HG03571 (cell line): ENCODE measurements around the gene NTF4.

Experiments
- ATAC-seq: cut with Tn5 transposase; IDR thresholded peaks from one replicate; pipeline ENCODE4 v1.9.1; 2021; ENCODE audit not compliant: unreplicated experiment

The NTF4 gene, protein sequence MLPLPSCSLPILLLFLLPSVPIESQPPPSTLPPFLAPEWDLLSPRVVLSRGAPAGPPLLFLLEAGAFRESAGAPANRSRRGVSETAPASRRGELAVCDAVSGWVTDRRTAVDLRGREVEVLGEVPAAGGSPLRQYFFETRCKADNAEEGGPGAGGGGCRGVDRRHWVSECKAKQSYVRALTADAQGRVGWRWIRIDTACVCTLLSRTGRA

DNA sequence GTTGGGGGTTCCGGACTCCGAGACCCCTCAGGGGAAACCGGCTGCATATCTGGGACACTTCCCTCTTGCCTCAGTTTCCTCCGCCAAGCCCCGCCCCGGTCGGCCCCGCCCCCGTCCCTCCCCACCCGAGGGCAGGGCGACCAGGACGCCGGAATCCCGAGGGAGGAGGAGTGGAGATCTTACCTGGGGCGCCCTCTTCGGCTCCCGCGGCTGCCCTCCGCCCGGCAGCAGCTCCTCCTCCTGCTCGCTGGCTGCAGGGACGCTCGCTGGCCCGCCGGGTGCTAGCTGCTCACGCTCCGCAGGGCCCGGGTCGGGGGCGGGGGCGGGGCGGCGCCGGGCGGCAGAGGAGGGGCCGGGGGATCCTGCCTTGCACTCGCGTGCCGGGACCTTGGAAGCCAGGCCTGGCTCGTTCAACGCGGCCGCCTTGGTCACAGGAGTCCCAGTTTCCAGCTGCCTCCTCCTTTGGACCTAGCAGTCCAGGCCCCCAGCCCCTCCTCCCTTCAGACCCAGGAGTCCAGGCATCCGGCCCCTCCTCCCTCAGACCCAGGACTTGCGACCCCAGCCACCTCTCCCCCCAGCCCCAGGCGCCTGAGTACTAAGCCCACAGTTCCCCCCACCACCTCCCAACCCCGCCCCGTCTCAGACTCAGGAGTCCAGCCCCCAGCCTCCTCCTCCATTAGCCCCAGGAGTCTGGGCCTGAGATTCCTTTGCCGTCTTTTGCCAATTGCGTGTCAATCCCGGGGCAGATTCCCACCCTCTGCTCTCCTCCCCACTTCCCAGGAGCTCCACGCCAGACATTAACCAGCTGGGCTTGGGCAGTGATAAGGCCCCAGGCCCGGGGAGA, at the start of gene NTF4:
TSS of gene NTF4 (minus strand) at position 51 of the 844 bp plus-strand sequence. CDS start 2,821 bp downstream, outside the sequence.
- no peak for ATAC-seq

DNA sequence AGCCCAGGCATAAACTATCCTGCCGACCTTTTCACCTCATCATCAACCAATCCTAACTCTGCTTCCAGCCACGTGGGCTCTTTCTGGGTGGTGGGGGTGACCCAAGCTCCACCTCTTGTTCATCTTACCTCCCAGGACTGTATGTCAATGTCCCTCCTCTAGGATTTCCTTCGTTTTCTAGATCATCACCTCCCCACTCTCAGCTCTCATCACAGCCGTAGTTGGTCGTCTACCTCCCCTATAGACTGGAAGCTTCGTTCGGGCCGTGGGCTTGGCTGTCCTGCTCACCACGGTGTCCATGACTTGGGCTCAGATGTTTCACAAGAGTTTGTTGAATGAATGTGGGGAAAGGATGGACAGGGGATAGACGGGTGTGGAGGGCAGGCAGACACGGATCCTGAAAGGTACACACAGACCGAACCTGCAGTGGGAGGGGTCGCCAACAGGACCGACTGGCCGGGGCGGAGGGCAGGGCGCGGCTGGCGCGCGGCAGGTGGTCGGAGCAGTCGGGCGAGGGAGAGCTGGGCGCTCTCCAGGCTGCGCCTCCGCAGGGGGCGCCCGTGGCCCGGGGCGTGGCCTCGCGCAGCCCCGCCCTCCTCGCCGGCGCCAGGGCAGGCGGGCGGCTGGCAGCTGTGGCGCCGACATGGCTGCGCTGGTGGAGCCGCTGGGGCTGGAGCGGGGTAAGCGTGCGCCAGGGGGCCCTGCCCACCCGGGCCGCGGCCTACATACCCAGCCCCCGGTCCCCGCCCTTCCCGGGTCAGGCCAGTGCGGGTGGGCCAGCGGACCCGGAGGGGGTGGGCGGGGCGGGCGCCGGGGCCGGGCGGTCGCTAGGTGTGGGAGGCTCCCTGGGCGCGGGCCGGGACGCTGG, 49.4 kb upstream of the NTF4 start, which contains the start of gene LIN7B:
TSS of gene LIN7B (plus strand) at position 609 of the 868 bp plus-strand sequence. CDS start at position 644, 35 bp downstream.
- ATAC-seq: no peak

DNA sequence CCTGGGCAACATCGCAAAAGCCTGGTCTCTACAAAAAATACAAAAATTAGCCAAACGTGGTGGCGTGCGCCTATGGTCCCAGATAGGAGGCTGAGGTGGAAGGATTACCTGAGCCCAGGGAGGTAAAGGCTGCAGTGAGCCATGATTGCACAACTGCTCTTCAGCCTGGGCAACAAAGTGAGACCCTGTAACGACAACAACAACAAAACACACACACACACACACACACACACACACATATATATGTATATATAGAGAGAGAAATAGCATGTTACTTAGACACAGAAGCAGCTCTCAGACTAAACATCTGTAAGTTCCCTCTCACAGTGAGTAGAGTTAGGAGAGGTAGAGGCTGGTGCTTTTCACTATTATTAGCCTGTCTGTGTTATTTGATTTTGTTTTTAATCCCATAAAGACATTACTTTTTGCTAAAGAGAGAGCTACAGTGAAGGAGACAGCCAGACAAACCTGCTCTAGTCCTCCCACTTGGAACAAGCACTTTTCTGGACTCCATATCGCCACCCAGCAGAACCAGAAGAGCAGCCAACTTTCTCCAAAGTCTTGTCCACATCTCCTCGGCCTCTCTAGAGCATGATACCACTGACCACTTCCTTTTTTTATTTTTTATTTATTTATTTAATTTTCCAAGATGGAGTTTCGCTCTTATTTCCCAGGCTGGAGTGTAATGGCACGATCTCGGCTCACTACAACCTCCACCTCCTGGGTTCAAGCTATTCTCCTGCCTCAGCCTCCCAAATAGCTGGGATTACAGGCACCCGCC, 46.8 kb upstream of the NTF4 start:
- ATAC-seq: no peak

DNA sequence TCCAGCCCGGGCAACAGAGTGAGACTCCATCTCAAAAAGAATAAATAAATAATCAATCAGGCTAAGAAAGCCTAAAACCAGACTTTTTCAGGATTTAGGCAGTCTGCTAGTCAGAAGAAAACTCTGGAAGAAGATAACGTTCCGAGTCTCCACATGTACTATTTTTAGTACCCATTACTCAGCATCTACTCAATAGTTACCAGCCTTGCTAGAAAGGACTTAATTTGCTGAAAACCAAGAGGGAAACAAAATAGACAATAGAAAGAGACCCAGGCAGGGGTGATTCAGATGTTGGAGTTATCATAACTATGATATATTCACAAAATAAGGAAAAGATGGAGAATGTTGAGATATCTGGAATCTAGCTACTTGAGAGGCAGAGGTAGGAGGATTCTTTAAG, 45.9 kb upstream of the NTF4 start:
- ATAC-seq: no peak

DNA sequence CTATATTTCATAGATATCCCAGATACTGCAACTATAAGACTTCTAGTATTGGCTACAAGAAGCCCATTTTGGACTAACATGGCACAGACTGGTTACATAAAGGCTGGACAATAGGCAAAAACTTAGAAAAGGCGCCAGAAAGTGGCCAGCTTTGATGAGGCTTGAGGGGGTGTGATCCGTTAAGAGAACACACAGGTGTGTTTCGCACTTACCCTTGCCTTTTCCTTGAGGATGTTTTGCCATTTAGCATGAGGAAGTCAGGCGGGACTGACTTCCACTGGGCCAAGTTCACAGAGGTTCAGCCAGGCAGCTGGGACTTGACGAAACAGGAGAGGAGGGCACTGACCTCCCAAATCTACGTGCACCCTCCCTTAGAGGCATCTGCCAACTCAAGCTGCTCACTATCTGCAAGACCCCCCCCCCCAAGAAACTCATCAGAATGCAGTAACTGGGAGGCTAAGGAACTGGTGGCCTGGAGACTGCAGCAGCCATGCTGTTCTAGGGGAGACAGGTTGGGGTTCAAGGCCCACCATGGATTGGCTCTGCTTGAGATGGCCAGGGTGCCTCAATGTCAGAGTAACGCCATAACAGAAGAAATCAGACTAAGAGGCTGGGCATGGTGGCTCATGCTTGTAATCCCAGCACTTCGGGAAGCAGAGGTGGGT, 45.1 kb upstream of the NTF4 start:
- ATAC-seq: no peak

DNA sequence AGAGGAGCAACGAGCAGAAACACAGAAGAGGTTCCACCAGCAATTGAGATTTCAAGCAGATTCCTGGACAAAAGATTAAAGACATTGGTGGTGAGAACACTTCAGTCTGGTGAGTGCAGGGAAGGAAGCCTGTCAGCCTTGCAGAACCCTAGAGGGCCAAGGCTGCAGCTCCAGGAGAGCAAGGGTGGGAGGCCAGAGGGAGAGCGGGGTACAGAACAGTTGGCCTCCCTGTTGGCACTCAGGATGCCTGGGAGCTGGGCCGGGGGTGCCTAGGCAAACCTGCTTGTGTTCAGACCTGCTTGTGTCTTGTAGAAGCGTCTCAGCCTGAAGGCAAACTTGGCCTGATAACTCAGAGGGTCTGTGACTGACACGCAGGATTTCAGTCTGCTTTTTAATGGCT, 44.4 kb upstream of the NTF4 start:
- ATAC-seq: no peak

DNA sequence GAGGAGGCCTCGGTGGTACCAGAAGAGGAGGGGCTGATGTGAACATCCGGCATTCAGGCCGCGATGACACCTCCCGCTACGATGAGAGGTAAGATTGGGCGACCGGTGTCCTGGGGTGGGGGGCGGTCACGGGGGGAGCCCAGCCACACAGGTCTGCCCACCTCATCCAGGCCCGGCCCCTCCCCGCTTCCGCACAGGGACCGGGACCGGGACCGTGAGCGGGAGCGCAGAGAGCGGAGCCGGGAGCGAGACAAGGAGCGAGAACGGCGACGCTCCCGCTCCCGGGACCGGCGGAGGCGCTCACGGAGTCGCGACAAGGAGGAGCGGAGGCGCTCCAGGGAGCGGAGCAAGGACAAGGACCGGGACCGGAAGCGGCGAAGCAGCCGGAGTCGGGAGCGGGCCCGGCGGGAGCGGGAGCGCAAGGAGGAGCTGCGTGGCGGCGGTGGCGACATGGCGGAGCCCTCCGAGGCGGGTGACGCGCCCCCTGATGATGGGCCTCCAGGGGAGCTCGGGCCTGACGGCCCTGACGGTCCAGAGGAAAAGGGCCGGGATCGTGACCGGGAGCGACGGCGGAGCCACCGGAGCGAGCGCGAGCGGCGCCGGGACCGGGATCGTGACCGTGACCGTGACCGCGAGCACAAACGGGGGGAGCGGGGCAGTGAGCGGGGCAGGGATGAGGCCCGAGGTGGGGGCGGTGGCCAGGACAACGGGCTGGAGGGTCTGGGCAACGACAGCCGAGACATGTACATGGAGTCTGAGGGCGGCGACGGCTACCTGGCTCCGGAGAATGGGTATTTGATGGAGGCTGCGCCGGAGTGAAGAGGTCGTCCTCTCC, 43.2 kb upstream of the NTF4 start:
- no peak for ATAC-seq

DNA sequence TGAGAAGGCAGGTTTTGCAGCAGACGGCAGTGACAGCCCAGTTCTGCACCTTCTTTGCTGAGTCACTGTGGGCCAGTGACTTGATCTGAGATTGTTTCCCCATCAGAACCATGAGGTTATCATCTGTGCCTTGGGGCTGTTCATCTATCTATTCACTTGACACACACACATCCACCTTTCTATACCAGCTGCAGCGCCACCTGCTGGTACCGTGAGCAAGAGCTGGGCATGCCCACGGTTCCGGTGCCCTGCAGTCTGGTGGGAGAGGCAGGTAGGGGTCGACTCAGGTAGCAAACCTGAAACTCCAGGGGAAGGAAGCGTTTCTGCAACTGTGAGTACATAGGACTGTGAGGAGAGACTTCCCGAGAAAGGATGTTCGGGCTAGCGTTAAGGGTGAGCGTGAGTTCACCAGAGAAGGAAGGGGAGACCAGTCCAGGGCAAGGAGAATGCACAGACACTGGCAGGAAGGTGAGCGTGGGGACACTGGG, 42.1 kb upstream of the NTF4 start:
- no peak for ATAC-seq

DNA sequence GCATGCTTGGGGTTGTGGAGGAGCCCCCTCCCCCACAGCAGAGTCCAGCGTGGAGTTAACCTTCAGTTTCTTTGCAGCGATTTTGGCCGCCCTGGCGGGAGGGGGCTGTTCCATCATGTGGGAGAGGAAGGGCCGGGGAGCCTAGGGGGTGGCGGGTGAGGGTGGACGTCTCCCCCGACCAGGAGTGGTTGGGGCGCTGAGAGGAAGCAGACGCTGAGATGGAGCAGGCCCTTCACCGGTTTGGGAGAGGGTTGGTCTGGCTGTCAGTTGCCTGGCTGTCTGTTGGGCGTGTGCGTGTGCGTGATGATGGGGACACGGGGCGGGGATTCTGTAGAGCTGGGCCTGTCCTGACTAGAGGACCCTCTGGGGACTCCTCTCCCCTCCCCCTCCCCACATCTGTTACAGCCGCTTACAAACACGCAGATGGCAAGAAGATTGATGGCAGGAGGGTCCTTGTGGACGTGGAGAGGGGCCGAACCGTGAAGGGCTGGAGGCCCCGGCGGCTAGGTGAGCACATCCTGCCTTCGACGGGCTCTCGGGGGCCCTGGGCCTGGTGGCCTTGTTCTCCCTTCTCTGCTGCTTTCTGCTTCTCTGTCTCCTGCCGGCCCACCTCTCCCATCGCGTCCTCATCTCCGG, 39.7 kb upstream of the NTF4 start:
- no peak for ATAC-seq

DNA sequence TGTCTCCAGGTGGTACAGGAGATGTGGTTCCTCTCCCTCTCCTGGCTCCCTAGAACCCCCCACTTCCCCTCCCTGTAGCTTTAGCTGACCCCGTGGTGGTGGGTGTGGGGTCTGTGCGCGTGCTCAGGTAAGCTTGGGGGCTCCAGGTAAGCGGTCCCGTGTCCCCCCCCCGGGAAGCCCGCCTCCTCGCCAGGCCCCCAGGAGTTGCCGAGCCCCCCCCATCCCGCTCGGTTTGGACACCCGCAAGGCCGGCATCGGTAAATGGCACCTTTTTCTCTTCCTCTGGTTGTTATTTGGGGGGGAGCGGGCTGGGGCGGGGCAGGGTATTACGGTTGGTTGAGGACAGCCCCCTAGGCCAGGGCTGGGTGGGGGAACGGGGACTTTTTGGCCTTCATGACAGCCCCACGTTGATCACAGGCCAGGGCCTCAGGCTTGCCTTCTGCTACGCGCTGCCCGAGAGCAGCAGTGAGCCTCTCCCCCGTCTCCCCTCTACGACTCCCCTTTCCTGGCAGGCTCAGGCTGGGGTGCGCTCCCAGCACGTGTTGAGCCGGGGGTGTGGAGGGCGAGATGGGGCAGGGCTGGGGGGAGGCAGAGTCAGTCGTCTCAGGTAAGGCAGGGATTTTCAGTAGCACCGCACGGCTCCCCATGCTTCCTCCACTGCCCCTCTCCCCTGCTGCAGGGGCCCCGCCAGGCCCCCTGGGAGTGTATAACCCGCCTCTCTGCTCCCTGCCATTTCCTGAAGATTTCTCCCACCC, 38.9 kb upstream of the NTF4 start:
- ATAC-seq: no peak

DNA sequence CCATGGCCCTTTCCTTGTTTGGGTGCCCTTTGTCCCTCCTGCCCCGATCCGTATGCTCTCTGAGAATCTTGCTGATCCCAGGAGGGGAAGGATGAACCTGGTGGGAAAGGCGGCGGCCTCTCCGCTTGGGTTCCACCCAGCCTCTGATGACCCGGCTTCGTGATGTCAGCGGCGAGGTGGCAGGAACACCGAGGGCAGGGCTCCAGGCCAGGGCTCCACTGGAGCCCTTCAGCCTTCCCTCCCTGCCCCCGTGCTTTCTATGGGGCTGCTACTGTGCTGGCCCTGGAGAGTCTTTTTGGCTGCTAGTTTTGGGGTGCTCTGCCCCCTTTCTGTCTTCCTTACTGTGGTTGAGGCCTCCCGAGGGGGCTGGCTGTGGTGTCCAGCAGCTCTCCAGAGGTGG, 37.7 kb upstream of the NTF4 start:
- no peak for ATAC-seq

DNA sequence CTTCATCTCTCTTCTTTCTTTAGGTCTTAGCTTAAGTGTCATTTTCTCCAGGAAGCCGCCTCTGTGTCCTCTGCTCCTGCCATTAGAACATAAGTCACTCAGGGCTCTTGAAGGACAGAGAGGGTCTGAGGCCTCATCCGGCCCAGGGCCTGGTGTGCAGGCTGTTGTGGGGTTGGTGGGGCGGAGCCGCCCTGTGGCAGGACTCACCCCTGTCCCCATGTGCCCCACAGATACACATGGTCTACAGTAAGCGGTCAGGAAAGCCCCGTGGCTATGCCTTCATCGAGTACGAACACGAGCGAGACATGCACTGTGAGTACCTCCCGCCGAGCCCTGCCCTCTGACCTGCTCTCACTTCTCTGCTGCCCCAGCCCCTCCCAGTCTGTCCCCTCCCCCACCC, 36.5 kb upstream of the NTF4 start:
- ATAC-seq: no peak

DNA sequence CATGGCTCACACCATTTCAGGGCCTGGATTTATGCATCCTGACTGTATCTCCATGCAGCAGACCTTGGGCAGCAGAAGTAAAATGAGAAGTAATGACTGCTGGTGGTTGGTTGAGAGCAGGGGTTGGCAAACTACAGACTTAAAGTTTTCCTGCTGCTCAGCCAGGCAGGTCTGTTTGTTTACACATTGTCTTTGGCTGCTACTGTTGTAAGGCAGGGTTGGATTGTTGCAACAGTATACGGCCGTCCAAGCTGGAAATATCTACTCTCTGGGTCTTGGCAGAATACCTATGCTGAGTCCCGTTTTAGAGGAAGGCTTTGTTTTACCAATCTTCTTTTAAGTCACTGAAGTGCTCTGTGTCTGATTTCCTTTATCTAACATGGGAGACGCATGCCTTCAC, 34.2 kb upstream of the NTF4 start:
- no peak for ATAC-seq

DNA sequence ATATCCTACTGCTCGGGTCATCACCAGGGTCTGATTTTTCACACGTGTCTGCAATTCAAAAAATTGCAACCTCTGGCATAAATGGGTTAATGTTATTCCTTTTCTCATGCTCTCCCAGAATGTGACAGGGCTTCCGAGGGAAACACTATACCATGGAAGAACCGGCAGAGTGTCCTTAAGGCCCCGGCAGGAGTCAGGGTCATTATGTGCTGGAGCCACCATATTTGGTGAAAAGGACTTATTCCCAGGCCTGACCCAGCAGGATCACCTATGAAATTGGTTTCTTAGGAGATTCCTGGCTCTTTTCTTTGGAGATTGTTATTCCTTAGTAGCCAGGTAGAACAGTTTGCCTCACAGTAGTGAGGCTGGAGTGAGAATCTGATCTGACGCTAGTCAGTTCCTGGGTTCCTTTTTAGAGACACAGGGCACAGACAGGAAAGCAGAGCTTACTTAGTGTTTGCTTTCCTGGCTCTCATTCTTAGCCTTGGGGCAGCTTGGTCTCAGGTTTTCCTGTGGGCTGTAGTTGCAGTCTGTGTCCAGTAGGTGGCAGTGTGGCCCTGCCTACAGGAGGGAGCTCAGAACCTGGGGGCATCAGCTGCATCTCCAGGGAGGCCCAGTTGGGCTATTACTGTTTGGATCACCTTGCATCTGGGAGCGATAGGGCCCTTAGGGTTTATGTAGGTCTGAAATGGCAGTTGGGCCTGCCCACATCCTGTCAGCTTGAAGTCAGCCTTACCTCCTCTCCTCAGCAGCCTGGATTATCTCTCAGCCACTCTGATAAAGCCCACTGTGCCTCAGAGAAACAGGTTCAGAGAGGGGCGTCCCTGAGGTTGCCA, 33.1 kb upstream of the NTF4 start:
- no peak for ATAC-seq

DNA sequence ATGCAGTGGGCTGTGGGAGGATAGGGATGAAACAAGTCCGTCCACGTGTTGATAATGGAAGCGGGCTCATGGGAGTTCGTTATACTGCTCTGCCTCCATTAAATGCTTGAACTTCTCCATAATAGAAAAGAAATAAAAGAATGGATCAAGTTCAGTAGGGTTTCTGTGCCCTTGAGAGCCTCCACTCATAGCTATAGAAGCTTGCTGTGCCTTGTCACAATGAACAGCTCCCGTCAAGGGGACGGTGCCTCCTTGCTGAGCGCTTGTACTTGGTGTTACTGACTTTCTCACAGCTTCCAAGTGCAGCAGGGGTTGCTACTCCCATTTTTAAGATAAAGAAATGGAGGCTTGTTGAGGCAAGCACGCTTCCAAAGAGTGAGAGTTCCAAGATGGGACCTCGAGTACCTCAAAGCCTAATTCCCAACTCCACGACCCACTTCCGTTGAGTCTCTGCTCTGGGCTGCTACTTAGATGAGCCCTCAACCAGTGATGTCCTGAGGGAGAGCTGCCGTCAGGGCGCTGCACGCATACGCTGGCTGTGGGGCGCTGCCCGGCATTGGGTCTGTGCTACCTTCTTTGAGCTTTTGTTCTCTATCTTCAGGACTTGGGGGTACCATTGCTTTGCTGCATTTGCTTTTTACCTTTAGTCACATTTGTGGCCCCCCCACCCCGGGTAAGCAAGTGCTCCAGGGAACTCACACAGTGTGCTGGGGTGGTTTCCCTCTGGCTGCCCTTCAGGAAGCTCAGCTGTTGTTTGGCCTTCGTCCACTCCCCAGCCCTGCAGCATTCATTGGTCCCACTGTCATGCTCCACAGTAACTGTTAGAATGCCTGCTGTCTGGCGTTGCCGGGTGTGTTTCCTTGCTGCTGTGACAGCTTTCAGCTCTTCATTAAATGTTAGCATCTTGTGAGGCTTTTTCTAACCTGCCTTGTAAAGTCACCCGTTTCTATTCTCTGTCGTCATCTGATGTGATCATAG, 30.2 kb upstream of the NTF4 start:
- ATAC-seq: no peak

DNA sequence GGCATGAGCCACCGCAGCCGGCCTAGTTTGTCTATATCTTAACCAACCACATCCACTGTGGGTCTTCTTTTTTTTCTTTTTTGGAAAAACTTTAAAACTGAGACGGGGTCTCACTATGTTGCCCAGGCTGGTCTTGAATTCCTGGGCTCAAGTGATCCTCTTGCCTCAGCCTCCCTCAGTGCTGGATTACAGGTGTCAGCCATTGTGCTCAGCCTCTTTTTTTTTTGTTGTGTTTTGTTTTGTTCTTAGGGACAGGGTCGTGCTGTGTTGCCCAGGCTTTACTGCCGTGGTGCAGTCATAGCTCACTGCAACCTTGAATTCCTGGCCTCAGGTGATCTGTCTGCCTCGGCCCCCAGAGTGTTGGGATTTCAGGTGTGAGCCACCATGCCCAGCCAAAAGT, 28.1 kb upstream of the NTF4 start:
- no peak for ATAC-seq
